ENCODE results near the gene ZNF483.

DNA sequence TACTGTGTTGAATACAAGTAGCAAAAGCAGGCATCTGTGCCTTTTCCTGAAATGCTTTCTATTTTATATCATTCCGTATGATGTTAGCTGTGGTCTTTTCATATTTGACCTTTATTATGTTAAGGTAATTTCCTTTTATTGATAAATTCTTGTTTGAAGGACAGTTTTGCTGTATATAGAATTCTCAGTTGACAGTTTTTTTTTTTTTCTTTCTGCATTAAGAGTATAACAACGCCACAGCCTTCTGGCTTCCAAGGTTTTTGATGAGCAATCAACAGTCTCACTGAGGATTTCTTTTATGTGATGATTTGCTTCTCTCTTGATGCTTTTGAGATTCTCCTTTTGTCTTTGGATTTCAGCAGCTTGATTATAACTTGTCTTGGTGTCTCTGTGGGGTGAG lies 23.6 kb downstream of the ZNF483 start:
- TF ChIP-seq CTCF (IDR thresholded peaks at IDR 0.05; ENCODE audit: borderline replicate concordance, extremely low read depth, low read length, poor library complexity, severe bottlenecking) (no peak), EZH2 (IDR thresholded peaks at IDR 0.05; ENCODE audit: borderline replicate concordance, low read depth, low read length, severe bottlenecking) (no peak)

All from DND-41 (cell line).